22Rv1 (cell line): ENCODE results near the gene ACR.

Experiments used
- H3K27ac ChIP-seq: fragments of 450-650 bp; 2 replicates; pipeline ENCODE4 v1.5.1; 2017
- ZFX ChIP-seq: fragments of 450-650 bp; IDR thresholded peaks from 2 replicates; pipeline ENCODE4 v1.6.1; 2017; ENCODE audit warnings: antibody characterized with exemption, borderline replicate concordance
- TF ChIP-seq, protein P1 (sequence below): fragments of 450-650 bp; IDR thresholded peaks from 2 replicates; pipeline ENCODE4 v1.5.1; 2017; ENCODE audit warnings: mild to moderate bottlenecking

The ACR gene

DNA sequence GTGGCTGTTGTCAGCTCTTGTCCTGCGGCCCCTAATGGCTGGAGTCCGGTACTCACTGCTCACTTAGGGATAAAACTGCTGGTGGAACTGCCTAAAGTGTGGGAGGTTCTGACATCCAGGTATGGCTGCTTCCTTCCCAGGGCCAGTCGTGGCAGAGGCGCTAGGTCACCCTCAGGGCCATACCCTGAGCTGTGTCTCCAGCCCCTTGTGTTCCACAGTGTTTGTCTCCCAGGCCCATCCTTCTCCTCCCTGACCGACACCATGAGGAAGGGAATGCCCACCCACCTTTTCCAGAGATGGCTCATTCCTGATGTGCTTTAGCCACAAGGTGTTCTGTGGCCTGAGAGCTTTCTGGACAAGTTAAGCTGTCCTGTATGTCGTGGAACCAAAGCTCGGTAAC lies 12.4 kb upstream of the ACR start:
- H3K27ac ChIP-seq: no peak overlapping the region
- TF ChIP-seq, protein P1, sequence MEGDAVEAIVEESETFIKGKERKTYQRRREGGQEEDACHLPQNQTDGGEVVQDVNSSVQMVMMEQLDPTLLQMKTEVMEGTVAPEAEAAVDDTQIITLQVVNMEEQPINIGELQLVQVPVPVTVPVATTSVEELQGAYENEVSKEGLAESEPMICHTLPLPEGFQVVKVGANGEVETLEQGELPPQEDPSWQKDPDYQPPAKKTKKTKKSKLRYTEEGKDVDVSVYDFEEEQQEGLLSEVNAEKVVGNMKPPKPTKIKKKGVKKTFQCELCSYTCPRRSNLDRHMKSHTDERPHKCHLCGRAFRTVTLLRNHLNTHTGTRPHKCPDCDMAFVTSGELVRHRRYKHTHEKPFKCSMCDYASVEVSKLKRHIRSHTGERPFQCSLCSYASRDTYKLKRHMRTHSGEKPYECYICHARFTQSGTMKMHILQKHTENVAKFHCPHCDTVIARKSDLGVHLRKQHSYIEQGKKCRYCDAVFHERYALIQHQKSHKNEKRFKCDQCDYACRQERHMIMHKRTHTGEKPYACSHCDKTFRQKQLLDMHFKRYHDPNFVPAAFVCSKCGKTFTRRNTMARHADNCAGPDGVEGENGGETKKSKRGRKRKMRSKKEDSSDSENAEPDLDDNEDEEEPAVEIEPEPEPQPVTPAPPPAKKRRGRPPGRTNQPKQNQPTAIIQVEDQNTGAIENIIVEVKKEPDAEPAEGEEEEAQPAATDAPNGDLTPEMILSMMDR: no peak
- TF ChIP-seq ZFX: no peak

DNA sequence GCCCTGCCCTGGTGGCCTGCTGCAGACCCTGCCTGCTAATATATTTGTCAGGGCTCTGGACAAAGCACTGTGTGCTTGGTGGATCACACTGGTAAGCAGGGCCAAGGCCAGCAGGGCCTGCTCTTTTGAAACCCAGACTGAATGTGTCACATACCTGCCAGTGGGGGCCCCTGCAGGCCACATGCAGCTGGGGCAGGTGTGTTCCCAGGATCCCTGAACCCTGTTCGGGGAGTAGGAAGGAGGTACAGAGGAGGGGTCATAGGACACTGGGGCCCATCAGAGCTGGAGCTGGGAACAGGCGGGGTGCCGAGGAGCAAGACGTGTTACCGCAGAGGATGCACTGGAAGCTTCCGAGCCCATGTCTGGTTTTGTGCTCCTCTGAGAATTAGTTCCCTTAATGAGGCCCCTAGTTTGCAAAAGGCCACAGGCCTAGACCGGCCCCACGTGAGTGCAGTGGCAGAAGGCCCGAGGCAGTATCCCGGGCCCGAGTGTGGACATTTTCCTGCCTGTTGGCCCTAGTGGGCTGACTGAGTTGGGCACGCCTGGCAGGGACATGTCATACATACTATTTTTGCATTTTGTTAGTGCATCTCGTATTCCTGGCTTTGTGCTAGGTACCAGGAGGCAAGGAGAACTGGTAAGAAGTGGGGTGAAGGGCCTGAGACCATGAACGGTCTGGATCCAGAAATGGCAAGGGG lies 11.2 kb upstream of the ACR start:
- H3K27ac ChIP-seq: no peak overlapping the region
- TF ChIP-seq, protein P1: no peak
- no peak for TF ChIP-seq ZFX

DNA sequence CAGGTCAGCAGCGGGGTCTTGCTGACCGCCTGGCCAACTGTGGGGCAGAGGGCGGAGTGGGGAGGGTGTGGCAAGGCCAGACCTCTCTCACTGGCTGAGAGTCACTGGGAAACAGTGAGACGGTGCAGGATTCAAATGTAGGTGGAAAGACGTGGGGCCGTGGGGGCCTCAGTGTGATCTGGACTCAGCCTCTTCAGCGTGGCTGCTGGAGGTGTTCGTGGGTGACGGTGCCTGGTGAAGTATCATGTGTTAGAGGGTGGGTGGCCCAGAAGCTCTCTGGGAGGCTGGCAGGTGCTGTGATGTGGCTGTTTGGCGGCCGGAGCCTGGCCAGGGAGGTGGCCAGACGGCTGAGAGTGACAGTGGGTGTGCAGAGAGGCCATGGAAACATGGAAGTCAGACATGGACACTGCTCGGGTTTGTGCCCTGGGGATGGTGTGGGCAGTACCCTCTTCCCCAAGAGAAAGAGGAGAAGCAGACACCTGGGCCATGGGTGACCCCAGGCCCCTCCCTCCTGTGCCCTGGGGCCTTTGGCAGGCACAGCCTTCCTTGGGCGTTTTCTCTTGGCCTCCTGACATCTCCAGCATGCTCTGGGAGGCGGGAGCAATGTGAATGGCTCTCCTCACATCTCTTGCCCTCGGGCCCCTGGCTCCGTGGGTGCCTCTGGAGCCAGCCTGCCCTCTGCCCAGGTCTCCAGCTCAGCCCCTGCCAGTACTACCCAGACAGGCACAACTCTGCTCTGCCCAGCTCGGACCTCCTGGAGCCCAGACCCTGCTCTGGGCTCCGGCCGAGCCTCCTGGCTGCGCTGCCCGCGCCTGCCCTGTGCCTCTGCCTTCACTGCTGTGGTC lies 10.1 kb upstream of the ACR start:
- H3K27ac ChIP-seq: no peak overlapping the region
- no peak for TF ChIP-seq ZFX
- TF ChIP-seq, protein P1: no peak

DNA sequence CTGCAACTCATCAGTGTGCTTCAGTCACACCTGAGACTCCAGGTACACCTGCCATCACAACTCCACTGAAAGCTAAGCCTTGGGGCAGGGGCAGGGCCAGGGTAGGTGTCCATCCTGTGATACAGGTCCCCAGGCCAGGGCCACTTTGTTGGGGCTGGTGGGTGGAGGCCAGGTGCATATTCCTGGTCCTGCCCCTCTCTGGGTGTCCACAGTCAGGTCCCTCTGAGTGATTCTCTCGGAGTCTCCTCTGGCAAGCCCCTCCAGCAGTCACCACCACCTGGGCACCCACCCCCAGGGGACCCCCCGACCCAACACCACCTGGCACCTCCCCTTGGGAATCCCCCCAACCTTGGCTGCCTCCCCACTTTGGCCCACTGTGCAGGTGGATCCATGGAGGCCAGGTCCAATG lies 9.5 kb upstream of the ACR start:
- TF ChIP-seq, protein P1: no peak
- no peak for TF ChIP-seq ZFX
- no peak overlapping the region for H3K27ac ChIP-seq

DNA sequence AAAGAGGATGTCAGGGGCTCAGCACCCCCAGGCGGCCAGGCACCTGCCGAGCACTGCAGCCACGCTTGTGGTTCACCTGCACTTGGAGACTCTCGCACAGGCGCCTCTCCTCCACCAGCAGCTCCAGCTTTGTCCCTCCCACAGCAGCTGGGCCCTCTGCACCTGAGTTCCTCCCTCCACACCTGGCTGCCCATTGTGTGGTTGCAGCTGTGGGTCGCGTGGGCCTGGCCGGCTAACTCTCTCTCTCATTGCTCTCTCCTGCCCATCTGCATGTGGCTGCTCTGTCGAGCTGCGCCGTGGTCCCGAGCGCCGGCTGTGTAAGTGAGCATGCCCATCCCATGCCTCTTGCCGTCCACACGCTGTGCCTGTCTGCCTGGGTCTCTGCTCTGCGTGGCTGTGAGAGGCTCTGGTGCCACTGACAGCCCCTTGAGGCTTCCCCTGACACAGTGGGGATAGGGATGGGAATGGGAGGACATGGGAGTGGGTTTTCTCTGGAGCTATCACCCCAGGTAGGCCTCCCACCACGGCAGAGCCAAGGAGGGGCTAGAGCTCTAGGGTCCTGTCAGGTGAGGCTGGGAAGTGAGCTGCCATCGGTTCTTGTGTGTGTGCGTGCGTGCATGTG lies 8.5 kb upstream of the ACR start:
- no peak for TF ChIP-seq ZFX
- TF ChIP-seq, protein P1: no peak

DNA sequence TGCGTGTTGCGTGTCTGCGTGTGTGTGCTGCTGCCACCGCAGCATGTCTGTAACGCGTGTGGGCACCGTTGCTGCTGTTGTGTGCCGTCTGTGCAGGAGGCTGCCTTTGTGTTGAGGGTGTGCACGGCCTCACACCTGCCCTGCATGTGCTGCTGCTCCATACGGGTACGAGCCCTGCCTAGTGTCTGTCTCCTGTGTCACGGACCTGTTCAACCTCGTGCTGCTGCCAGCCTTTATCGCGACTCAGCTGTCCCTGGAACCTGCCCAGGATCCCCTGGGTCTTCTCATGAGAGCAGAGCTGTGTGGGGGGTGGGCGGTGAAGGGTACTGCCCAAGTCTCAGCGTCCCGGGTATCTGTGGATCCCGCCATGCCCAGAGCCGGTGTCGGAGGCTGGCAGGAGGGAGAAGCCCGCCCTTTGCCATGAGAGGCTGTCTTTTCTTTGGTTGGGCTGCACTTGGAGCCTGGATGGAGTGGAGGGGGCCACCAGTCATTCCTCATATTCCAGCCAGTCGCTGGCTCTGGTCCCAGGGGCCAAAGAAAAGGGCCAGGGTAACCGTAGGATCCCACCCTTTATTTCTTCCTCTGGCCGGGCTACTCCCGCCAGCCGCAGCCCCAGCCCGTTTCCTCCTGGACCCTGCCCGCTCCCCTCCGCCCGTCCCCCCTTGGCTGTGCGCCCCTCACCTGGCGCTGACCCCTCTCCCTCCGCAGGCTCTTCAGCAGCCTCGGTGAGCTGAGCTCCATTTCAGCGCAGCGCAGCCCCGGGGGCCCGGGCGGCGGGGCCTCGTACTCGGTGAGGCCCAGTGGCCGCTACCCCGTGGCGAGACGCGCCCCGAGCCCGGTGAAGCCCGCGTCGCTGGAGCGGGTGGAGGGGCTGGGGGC lies 7.8 kb upstream of the ACR start:
- H3K27ac ChIP-seq: no peak overlapping the region
- TF ChIP-seq, protein P1: no peak

More for the DNA sequence above, 8.5 kb upstream of the ACR start:
- H3K27ac ChIP-seq: no peak overlapping the region
